GM23338 (cell line): ENCODE results near the gene FUBP1.

Source experiments
- CREB1 ChIP-seq: fragments of 250-450 bp; sonication (Bioruptor Pico); IDR thresholded peaks from 2 replicates; pipeline ENCODE4 v1.5.0; 2020; ENCODE audit warnings: low read depth, mild to moderate bottlenecking, moderate library complexity
- EZH2 ChIP-seq: fragments of 200-600 bp; sonication (generic); IDR thresholded peaks from one replicate; pipeline ENCODE4 v1.8.0; 2017; ENCODE audit warnings: antibody characterized with exemption, mild to moderate bottlenecking, low read depth; ENCODE audit not compliant: unreplicated experiment
- EZH2phosphoT487 ChIP-seq: fragments of 200-600 bp; sonication (generic); IDR thresholded peaks from one replicate; pipeline ENCODE4 v1.8.1; 2018; ENCODE audit warnings: antibody characterized with exemption; ENCODE audit not compliant: unreplicated experiment
- JUNB ChIP-seq: IDR thresholded peaks from one replicate; pipeline ENCODE4 v1.6.1; 2016; ENCODE audit warnings: antibody characterized with exemption; ENCODE audit not compliant: unreplicated experiment
- NANOG ChIP-seq: IDR thresholded peaks from 2 replicates; pipeline ENCODE4 v1.6.1; 2016; ENCODE audit warnings: antibody characterized with exemption, borderline replicate concordance
- POLR2AphosphoS5 ChIP-seq: IDR thresholded peaks from 2 replicates; pipeline ENCODE4 v1.6.1; 2016; ENCODE audit warnings: antibody characterized with exemption, low read depth
- STAT1 ChIP-seq: IDR thresholded peaks from one replicate; pipeline ENCODE4 v1.6.1; 2016; ENCODE audit warnings: antibody characterized with exemption; ENCODE audit not compliant: unreplicated experiment
- ZNF114 ChIP-seq: fragments of 250-450 bp; sonication (Bioruptor Pico); IDR thresholded peaks from 2 replicates; pipeline ENCODE4 v1.5.0; 2020; ENCODE audit warnings: mild to moderate bottlenecking, moderate library complexity
- ZNF331 ChIP-seq: fragments of 250-450 bp; sonication (Bioruptor Pico); IDR thresholded peaks from 2 replicates; pipeline ENCODE4 v1.5.0; 2020; ENCODE audit warnings: low read depth, mild to moderate bottlenecking, moderate library complexity
- TF ChIP-seq, protein P1 (sequence below), 2 experiments: fragments of 200-600 bp in 1 of 2; sonication (generic) in 1 of 2; conservative IDR thresholded peaks; 2 replicates each; pipeline versions ENCODE4 v1.5.1 to v1.6.1; 2016 to 2017; ENCODE audit warnings: antibody characterized with exemption in 2 of 2, low read depth in 2 of 2, mild to moderate bottlenecking in 2 of 2, moderate library complexity in 1 of 2
- TF ChIP-seq, protein P2 (sequence below): IDR thresholded peaks from one replicate; pipeline ENCODE4 v1.6.1; 2018; ENCODE audit warnings: antibody characterized with exemption; ENCODE audit not compliant: unreplicated experiment
- TF ChIP-seq, protein P3 (sequence below): IDR thresholded peaks from 2 replicates; pipeline ENCODE4 v1.6.1; 2016; ENCODE audit warnings: antibody characterized with exemption
- TF ChIP-seq, protein P4 (sequence below): fragments of 250-450 bp; sonication (Bioruptor Pico); IDR thresholded peaks from 2 replicates; pipeline ENCODE4 v1.5.0; 2020; ENCODE audit warnings: mild to moderate bottlenecking, moderate library complexity

DNA sequence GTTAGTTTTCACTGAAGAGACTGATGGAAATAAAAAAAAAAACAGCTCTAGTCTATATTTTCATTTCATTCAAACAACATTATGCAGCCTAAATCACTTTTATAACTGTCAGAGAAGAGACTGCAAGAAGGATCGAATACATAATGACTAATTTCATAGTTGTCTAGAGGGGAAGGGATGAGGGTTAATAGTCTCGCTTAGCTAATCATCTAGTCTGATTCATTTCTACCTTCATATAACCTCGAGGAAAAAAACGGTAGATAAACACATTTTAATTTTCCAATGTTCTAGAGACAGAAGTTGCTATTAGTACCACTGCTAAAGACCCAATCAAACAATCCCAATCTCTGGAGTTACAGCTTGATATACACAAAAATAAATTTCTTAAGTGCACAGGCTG, 3.5 kb downstream of the FUBP1 start:
- TF ChIP-seq CREB1 (no peak), JUNB (no peak), STAT1 (no peak), EZH2 (no peak), POLR2AphosphoS5 (no peak), EZH2phosphoT487 (no peak), ZNF114 (CRISPR knock-in tag) (no peak), NANOG (no peak), ZNF331 (CRISPR knock-in tag) (no peak)
- TF ChIP-seq, protein P1, sequence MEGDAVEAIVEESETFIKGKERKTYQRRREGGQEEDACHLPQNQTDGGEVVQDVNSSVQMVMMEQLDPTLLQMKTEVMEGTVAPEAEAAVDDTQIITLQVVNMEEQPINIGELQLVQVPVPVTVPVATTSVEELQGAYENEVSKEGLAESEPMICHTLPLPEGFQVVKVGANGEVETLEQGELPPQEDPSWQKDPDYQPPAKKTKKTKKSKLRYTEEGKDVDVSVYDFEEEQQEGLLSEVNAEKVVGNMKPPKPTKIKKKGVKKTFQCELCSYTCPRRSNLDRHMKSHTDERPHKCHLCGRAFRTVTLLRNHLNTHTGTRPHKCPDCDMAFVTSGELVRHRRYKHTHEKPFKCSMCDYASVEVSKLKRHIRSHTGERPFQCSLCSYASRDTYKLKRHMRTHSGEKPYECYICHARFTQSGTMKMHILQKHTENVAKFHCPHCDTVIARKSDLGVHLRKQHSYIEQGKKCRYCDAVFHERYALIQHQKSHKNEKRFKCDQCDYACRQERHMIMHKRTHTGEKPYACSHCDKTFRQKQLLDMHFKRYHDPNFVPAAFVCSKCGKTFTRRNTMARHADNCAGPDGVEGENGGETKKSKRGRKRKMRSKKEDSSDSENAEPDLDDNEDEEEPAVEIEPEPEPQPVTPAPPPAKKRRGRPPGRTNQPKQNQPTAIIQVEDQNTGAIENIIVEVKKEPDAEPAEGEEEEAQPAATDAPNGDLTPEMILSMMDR (conservative IDR thresholded peaks at IDR 0.05; ENCODE audit: low read depth in 2 of 2): no peak
- TF ChIP-seq, protein P2, sequence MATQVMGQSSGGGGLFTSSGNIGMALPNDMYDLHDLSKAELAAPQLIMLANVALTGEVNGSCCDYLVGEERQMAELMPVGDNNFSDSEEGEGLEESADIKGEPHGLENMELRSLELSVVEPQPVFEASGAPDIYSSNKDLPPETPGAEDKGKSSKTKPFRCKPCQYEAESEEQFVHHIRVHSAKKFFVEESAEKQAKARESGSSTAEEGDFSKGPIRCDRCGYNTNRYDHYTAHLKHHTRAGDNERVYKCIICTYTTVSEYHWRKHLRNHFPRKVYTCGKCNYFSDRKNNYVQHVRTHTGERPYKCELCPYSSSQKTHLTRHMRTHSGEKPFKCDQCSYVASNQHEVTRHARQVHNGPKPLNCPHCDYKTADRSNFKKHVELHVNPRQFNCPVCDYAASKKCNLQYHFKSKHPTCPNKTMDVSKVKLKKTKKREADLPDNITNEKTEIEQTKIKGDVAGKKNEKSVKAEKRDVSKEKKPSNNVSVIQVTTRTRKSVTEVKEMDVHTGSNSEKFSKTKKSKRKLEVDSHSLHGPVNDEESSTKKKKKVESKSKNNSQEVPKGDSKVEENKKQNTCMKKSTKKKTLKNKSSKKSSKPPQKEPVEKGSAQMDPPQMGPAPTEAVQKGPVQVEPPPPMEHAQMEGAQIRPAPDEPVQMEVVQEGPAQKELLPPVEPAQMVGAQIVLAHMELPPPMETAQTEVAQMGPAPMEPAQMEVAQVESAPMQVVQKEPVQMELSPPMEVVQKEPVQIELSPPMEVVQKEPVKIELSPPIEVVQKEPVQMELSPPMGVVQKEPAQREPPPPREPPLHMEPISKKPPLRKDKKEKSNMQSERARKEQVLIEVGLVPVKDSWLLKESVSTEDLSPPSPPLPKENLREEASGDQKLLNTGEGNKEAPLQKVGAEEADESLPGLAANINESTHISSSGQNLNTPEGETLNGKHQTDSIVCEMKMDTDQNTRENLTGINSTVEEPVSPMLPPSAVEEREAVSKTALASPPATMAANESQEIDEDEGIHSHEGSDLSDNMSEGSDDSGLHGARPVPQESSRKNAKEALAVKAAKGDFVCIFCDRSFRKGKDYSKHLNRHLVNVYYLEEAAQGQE: no peak
- TF ChIP-seq, protein P3, sequence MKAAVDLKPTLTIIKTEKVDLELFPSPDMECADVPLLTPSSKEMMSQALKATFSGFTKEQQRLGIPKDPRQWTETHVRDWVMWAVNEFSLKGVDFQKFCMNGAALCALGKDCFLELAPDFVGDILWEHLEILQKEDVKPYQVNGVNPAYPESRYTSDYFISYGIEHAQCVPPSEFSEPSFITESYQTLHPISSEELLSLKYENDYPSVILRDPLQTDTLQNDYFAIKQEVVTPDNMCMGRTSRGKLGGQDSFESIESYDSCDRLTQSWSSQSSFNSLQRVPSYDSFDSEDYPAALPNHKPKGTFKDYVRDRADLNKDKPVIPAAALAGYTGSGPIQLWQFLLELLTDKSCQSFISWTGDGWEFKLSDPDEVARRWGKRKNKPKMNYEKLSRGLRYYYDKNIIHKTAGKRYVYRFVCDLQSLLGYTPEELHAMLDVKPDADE: no peak
- TF ChIP-seq, protein P4, sequence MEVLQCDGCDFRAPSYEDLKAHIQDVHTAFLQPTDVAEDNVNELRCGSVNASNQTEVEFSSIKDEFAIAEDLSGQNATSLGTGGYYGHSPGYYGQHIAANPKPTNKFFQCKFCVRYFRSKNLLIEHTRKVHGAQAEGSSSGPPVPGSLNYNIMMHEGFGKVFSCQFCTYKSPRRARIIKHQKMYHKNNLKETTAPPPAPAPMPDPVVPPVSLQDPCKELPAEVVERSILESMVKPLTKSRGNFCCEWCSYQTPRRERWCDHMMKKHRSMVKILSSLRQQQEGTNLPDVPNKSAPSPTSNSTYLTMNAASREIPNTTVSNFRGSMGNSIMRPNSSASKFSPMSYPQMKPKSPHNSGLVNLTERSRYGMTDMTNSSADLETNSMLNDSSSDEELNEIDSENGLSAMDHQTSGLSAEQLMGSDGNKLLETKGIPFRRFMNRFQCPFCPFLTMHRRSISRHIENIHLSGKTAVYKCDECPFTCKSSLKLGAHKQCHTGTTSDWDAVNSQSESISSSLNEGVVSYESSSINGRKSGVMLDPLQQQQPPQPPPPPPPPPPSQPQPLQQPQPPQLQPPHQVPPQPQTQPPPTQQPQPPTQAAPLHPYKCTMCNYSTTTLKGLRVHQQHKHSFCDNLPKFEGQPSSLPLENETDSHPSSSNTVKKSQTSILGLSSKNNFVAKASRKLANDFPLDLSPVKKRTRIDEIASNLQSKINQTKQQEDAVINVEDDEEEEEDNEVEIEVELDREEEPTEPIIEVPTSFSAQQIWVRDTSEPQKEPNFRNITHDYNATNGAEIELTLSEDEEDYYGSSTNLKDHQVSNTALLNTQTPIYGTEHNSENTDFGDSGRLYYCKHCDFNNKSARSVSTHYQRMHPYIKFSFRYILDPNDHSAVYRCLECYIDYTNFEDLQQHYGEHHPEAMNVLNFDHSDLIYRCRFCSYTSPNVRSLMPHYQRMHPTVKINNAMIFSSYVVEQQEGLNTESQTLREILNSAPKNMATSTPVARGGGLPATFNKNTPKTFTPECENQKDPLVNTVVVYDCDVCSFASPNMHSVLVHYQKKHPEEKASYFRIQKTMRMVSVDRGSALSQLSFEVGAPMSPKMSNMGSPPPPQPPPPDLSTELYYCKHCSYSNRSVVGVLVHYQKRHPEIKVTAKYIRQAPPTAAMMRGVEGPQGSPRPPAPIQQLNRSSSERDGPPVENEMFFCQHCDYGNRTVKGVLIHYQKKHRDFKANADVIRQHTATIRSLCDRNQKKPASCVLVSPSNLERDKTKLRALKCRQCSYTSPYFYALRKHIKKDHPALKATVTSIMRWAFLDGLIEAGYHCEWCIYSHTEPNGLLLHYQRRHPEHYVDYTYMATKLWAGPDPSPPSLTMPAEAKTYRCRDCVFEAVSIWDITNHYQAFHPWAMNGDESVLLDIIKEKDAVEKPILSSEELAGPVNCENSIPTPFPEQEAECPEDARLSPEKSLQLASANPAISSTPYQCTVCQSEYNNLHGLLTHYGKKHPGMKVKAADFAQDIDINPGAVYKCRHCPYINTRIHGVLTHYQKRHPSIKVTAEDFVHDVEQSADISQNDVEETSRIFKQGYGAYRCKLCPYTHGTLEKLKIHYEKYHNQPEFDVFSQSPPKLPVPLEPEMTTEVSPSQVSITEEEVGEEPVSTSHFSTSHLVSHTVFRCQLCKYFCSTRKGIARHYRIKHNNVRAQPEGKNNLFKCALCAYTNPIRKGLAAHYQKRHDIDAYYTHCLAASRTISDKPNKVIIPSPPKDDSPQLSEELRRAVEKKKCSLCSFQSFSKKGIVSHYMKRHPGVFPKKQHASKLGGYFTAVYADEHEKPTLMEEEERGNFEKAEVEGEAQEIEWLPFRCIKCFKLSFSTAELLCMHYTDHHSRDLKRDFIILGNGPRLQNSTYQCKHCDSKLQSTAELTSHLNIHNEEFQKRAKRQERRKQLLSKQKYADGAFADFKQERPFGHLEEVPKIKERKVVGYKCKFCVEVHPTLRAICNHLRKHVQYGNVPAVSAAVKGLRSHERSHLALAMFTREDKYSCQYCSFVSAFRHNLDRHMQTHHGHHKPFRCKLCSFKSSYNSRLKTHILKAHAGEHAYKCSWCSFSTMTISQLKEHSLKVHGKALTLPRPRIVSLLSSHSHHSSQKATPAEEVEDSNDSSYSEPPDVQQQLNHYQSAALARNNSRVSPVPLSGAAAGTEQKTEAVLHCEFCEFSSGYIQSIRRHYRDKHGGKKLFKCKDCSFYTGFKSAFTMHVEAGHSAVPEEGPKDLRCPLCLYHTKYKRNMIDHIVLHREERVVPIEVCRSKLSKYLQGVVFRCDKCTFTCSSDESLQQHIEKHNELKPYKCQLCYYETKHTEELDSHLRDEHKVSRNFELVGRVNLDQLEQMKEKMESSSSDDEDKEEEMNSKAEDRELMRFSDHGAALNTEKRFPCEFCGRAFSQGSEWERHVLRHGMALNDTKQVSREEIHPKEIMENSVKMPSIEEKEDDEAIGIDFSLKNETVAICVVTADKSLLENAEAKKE: no peak
